IPS-15b (cell line): ENCODE results near the gene NCF1.
"Not testable (repeated sequence)": the region's sequence is repeated elsewhere in the genome, so short reads cannot be mapped to it uniquely, and the experiment has no call there.

Experiments
- H3K27me3 ChIP-seq: one replicate; pipeline ENCODE4 v1.6.1; 2013; ENCODE audit warnings: low read length; ENCODE audit not compliant: control insufficient read depth, insufficient read depth
- H3K36me3 ChIP-seq: one replicate; pipeline ENCODE4 v1.6.1; 2013; ENCODE audit warnings: low read length; ENCODE audit not compliant: control insufficient read depth, insufficient read depth
- H3K4me1 ChIP-seq: one replicate; pipeline ENCODE4 v1.6.1; 2013; ENCODE audit warnings: mild to moderate bottlenecking, low read length; ENCODE audit not compliant: control insufficient read depth, insufficient read depth
- H3K4me3 ChIP-seq: one replicate; pipeline ENCODE4 v1.5.1; 2013; ENCODE audit warnings: low read depth, low read length
- H3K9ac ChIP-seq: one replicate; pipeline ENCODE4 v1.6.1; 2013; ENCODE audit warnings: low read depth, mild to moderate bottlenecking, low read length
- H3K9me3 ChIP-seq: one replicate; pipeline ENCODE4 v1.6.1; 2013; ENCODE audit warnings: mild to moderate bottlenecking, low read length; ENCODE audit not compliant: control insufficient read depth, insufficient read depth

The NCF1 gene

GRCh38 chr7:74765205-74765918 is 8.4 kb upstream of the NCF1 start:
- H3K36me3 ChIP-seq, H3K4me1 ChIP-seq, H3K9me3 ChIP-seq, H3K9ac ChIP-seq, H3K27me3 ChIP-seq, H3K4me3 ChIP-seq: not testable (repeated sequence)

GRCh38 chr7:74766509-74766908 is 7.3 kb upstream of the NCF1 start:
- H3K36me3 ChIP-seq, H3K4me3 ChIP-seq, H3K27me3 ChIP-seq, H3K4me1 ChIP-seq, H3K9me3 ChIP-seq, H3K9ac ChIP-seq: not testable (repeated sequence)

DNA sequence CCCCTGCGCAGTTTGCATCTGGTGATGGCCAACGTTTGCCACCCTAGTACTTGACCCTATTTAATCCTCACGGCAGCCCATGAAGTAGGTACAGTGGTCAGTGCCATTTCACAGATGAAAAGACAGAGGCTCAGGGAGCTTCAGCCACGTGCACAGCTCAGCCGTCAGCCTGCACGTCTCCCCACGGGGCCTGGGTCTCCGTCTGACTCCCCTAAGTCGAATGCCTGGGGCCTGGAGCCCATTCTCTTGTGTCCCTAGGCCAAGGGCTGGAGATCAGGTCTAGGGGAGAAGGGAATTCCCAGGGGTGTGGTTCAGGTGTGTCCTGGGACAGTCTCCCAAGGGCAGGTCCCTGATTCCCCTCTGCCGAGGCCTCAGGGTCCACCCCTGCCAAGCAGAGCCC is 6.8 kb upstream of the NCF1 start:
- not testable (repeated sequence) for H3K4me1 ChIP-seq, H3K4me3 ChIP-seq, H3K9ac ChIP-seq, H3K27me3 ChIP-seq, H3K36me3 ChIP-seq, H3K9me3 ChIP-seq

GRCh38 chr7:74770062-74770461 is 3.7 kb upstream of the NCF1 start:
- H3K4me3 ChIP-seq, H3K9ac ChIP-seq, H3K9me3 ChIP-seq, H3K4me1 ChIP-seq, H3K36me3 ChIP-seq, H3K27me3 ChIP-seq: not testable (repeated sequence)

DNA sequence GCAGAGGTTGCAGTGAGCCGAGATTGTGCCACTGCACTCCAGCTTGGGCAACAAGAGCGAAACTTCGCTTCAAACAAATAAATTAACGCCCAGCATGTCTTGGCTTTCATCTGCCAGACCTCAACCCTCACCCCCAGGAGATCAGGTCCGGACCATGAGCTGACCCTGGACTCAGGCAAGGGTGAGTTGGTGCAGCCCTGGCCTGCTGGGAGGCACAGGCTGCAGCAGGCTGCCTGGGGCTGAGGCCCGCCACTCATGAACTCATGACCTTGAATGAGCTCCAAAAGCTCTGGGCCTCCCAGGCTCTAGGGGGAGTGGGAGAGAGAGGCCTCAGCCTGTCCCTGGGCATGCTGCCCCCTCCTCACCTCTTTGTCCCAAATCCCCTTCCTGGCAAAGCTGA is 1.7 kb upstream of the NCF1 start:
- not testable (repeated sequence) for H3K4me1 ChIP-seq, H3K9me3 ChIP-seq, H3K27me3 ChIP-seq, H3K36me3 ChIP-seq, H3K4me3 ChIP-seq, H3K9ac ChIP-seq

DNA sequence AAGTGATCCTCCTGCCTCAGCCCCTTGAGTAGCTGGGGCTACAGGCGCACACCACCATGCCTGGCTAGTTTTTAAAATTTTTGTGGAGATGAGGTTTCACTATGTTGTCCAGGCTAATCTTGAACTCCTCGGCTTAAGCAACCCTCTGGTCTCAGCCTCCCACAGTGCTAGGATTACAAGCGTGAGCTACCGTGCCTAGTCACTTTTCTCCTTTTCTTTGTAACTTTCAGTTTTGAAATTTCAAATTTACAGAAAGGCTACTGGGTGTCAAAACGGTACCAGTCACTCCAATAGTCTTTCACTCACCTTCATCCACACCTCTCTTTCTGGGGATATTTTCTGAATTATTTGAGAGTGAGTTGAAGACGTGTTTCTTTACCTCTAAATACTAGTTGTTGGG is 1.3 kb downstream of the NCF1 start:
- H3K9me3 ChIP-seq, H3K4me3 ChIP-seq, H3K9ac ChIP-seq: not testable (repeated sequence)

GRCh38 chr7:74779053-74779452 is 5.2 kb downstream of the NCF1 start:
- H3K27me3 ChIP-seq, H3K36me3 ChIP-seq, H3K4me3 ChIP-seq, H3K4me1 ChIP-seq, H3K9ac ChIP-seq, H3K9me3 ChIP-seq: not testable (repeated sequence)

More for the DNA sequence above, 1.3 kb downstream of the NCF1 start:
- not testable (repeated sequence) for H3K36me3 ChIP-seq, H3K4me1 ChIP-seq, H3K27me3 ChIP-seq

DNA sequence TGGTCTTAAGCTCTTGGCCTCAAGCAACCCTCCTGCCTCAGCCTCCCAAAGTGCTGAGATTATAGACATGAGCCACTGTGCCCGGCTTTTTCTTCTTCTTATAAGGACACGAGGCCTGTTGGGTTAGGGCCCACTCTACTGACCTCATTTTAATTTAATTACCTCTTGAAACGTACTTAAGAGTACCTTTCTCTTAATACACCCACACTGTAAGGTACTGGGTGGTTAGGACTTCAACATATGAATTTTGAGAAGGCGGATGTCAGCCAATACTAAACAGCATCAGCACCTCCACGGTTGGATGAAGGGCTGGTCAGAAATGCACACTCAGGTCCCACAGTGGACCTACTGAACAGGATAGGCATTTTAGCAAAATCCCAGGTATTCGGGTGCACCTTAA is 7.9 kb downstream of the NCF1 start:
- not testable (repeated sequence) for H3K36me3 ChIP-seq, H3K9ac ChIP-seq, H3K4me3 ChIP-seq, H3K27me3 ChIP-seq, H3K9me3 ChIP-seq, H3K4me1 ChIP-seq

DNA sequence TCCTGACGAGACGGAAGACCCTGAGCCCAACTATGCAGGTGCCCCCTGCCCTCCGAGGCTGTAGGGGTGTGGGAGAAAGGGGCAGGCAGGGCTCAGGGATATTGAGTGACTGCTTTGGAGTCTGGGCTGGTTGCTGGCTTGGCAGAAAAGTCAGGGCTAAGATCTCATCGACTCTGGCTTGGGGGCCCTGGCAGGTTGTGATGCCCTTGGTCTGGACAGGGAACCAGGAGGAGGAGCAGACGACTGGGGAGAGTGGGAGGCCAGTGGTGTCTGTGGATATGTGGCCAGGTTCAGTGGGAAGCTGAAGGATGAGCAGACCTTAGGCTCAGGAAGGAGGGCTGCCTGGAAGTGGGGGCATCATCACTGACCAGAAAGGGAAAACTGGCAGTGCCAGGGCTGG is 9.8 kb downstream of the NCF1 start:
- H3K27me3 ChIP-seq, H3K36me3 ChIP-seq, H3K9ac ChIP-seq, H3K9me3 ChIP-seq, H3K4me3 ChIP-seq, H3K4me1 ChIP-seq: not testable (repeated sequence)

GRCh38 chr7:74788369-74789150 is 14.7 kb downstream of the NCF1 start:
- not testable (repeated sequence) for H3K9ac ChIP-seq, H3K27me3 ChIP-seq, H3K4me3 ChIP-seq

DNA sequence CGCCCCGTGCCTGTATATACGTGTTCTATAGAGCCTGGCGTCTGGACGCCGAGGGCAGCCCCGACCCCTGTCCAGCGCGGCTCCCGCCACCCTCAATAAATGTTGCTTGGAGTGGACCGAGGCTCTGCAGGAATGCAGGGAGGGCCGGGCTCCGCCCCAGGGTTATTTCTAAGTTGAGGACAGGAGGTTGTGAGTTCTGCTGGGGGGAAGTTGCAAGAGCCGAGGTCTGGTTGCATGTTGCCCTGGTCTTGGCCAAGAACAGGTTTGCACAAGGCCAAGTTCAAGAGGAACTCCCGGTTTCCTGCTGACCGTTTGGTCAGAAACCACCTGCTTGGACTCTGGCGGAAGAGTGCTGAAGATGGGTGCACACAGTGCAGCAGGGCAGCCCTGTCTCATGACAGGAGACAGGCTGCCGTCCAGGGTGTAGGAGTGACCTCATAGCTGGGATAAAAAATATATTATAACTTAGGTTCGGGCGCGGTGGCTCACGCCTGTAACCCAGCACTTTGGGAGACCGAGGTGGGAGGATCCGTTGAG is 15.5 kb downstream of the NCF1 start:
- not testable (repeated sequence) for H3K27me3 ChIP-seq, H3K4me3 ChIP-seq, H3K36me3 ChIP-seq, H3K9me3 ChIP-seq, H3K4me1 ChIP-seq, H3K9ac ChIP-seq

More at GRCh38 chr7:74788369-74789150, 14.7 kb downstream of the NCF1 start:
- not testable (repeated sequence) for H3K36me3 ChIP-seq, H3K4me1 ChIP-seq, H3K9me3 ChIP-seq

- H3K9ac ChIP-seq, H3K27me3 ChIP-seq, H3K36me3 ChIP-seq, H3K9me3 ChIP-seq, H3K4me3 ChIP-seq, H3K4me1 ChIP-seq: not testable (repeated sequence)
These were observed 24.2 kb downstream of the NCF1 start for GRCh38 chr7:74797848-74798622.
